PC-9 (cell line): ENCODE results near the gene CARS1. TPM values are rescaled to one million over a fixed set of nuclear protein-coding genes. Genes with fewer than 3 reads are reported as not detected.

Experiments used
- BruUV-seq: library from RNA; stranded (reverse); fragments of 400-500 nt; replicated peaks from 2 replicates; lab custom pipeline; 2021; lab: Mats Ljungman, UMichigan
- CTCF ChIA-PET: fragments of 300-600 bp; sonication (Branson Sonifier 250); formaldehyde crosslinking; loops from one replicate; lab custom pipeline; 2022; ENCODE audit warnings: antibody characterized with exemption; lab: Charles Lee
- POLR2A ChIA-PET: fragments of 300-600 bp; sonication (Branson Sonifier 250); formaldehyde crosslinking; loops from one replicate; lab custom pipeline; 2022; ENCODE audit warnings: antibody characterized with exemption; ENCODE audit not compliant: unreplicated experiment; lab: Charles Lee
- DNase-seq, 2 experiments: peaks; one replicate each; pipeline versions ENCODE4 v3.0.0 to v3.0.0-alpha.2; 2015 to 2022; ENCODE audit warnings: mixed read lengths in 1 of 2
- H2AFZ ChIP-seq: fragments of 200-600 bp; sonication (generic); 2 replicates; pipeline ENCODE4 v1.8.1; 2017; ENCODE audit warnings: antibody characterized with exemption
- H3F3A ChIP-seq: fragments of 200-600 bp; sonication (generic); 2 replicates; pipeline ENCODE4 v1.8.1; 2017; ENCODE audit warnings: antibody characterized with exemption, mild to moderate bottlenecking, low read depth; ENCODE audit not compliant: insufficient read depth
- H3K27ac ChIP-seq: fragments of 200-600 bp; sonication (generic); 2 replicates; pipeline ENCODE4 v1.6.1; 2016; ENCODE audit warnings: mixed run types
- H3K27me3 ChIP-seq: fragments of 200-600 bp; sonication (generic); 2 replicates; pipeline ENCODE4 v1.6.1; 2016; ENCODE audit warnings: low read depth, mixed run types; ENCODE audit not compliant: insufficient read depth
- H3K36me3 ChIP-seq: fragments of 200-600 bp; sonication (generic); 2 replicates; pipeline ENCODE4 v1.6.1; 2016; ENCODE audit warnings: low read depth, mixed run types
- H3K4me1 ChIP-seq: fragments of 200-600 bp; sonication (generic); replicated peaks from 2 replicates; pipeline ENCODE4 v1.6.1; 2016; ENCODE audit warnings: mixed run types; ENCODE audit not compliant: insufficient read depth
- H3K4me2 ChIP-seq: fragments of 200-600 bp; sonication (generic); 2 replicates; pipeline ENCODE4 v1.6.1; 2017; ENCODE audit warnings: mixed run types
- H3K4me3 ChIP-seq: fragments of 200-600 bp; sonication (generic); 2 replicates; pipeline ENCODE4 v1.6.1; 2016; ENCODE audit warnings: mixed run types
- H3K79me2 ChIP-seq: fragments of 200-600 bp; sonication (generic); 2 replicates; pipeline ENCODE4 v1.6.1; 2017; ENCODE audit warnings: low read depth, mixed run types
- H3K9me2 ChIP-seq: fragments of 200-600 bp; sonication (generic); 2 replicates; pipeline ENCODE4 v1.8.1; 2017; ENCODE audit warnings: mild to moderate bottlenecking; ENCODE audit not compliant: insufficient read depth
- H3K9me3 ChIP-seq: fragments of 200-600 bp; sonication (generic); 2 replicates; pipeline ENCODE4 v1.8.1; 2016; ENCODE audit warnings: low read depth; ENCODE audit not compliant: insufficient read depth
- H4K20me1 ChIP-seq: fragments of 200-600 bp; sonication (generic); 2 replicates; pipeline ENCODE4 v1.8.1; 2017; ENCODE audit not compliant: insufficient read depth
- CTCF ChIP-seq: fragments of 200-600 bp; sonication (generic); conservative IDR thresholded peaks from 2 replicates; pipeline ENCODE4 v1.6.1; 2017; ENCODE audit warnings: mixed run types, antibody characterized with exemption, mild to moderate bottlenecking, moderate library complexity
- EZH2 ChIP-seq: fragments of 200-600 bp; sonication (generic); IDR thresholded peaks from 2 replicates; pipeline ENCODE4 v1.8.0; 2017; ENCODE audit warnings: antibody characterized with exemption, low read depth
- intact Hi-C: fragments of 100-400 bp; cut with micrococcal nuclease; formaldehyde crosslinking; loops from one replicate; pipeline ENCODE4 v1.10.0; 2022; ENCODE audit not compliant: unreplicated experiment
- total RNA-seq: library from RNA; stranded (reverse); gene quantifications from 2 replicates; pipeline ENCODE4 v1.2.3, GENCODE V29; 2021

Gene CARS1
- total RNA-seq, 1 experiment from 2014 or later = 78.8 TPM

GRCh38 chr11:2999464-2999998, 57.7 kb downstream of the CARS1 start:
- ChIA-PET CTCF (no interaction called here), POLR2A (interaction anchor here (0.6 kb wide), 1 partner anchor 9 kb away, joined by 3 read pairs; no protein-coding TSS in a partner anchor)
- no peaks in the 10 kb centered on the region for H3K9me3 ChIP-seq
- no peak overlapping the region for H3K27ac ChIP-seq
- no TSS peak for BruUV-seq
- H3K4me2 ChIP-seq = no peak overlapping the region
- H3K9me2 ChIP-seq = no peaks in the 10 kb centered on the region
- peaks cover 5% of the 10 kb centered on the region; the same call in 1 of the 2 replicates for H4K20me1 ChIP-seq
- H3K79me2 ChIP-seq = no peaks in the 10 kb centered on the region
- H3K27me3 ChIP-seq = no peaks in the 10 kb centered on the region
- DNase-seq = no peak
- intact Hi-C loops = no loop called here
- TF ChIP-seq CTCF (no peak), EZH2 (no peak)
- H3K36me3 ChIP-seq = no peaks in the 10 kb centered on the region
- no peak overlapping the region for H2AFZ ChIP-seq
- no peaks in the 10 kb centered on the region for H3F3A ChIP-seq
- H3K4me3 ChIP-seq = no peak overlapping the region
- no peaks in the 10 kb centered on the region for H3K4me1 ChIP-seq

- H3K4me3 ChIP-seq = no peak overlapping the region
- no peaks in the 10 kb centered on the region for H3K36me3 ChIP-seq
- no TSS peak for BruUV-seq
- no peaks in the 10 kb centered on the region for H3F3A ChIP-seq
- H3K4me1 ChIP-seq = no peaks in the 10 kb centered on the region
- TF ChIP-seq CTCF (no peak), EZH2 (no peak)
- H4K20me1 ChIP-seq = no peaks in the 10 kb centered on the region
- no peak overlapping the region for H3K4me2 ChIP-seq
- H3K27ac ChIP-seq = no peak overlapping the region
- ChIA-PET CTCF (interaction anchor here (0.7 kb wide), 1 partner anchor 93 kb away, joined by 3 read pairs; no protein-coding TSS in a partner anchor), POLR2A (no interaction called here)
- H3K9me2 ChIP-seq = no peaks in the 10 kb centered on the region
- intact Hi-C loops = no loop called here
- no peaks in the 10 kb centered on the region for H3K27me3 ChIP-seq
- H2AFZ ChIP-seq = no peak overlapping the region
- no peaks in the 10 kb centered on the region for H3K79me2 ChIP-seq
- no peaks in the 10 kb centered on the region for H3K9me3 ChIP-seq
- no peak for DNase-seq
Observed at GRCh38 chr11:2998073-2998850, 59.0 kb downstream of the CARS1 start.

- H3K4me3 ChIP-seq = no peak overlapping the region
- no peaks in the 10 kb centered on the region for H3K27me3 ChIP-seq
- no peaks in the 10 kb centered on the region for H3K9me2 ChIP-seq
- intact Hi-C loops = no loop called here
- no peaks in the 10 kb centered on the region for H3K36me3 ChIP-seq
- ChIA-PET CTCF (interaction anchor here (0.7 kb wide), 1 partner anchor 94 kb away, joined by 3 read pairs; no protein-coding TSS in a partner anchor), POLR2A (no interaction called here)
- H3F3A ChIP-seq = no peaks in the 10 kb centered on the region
- H2AFZ ChIP-seq = no peak overlapping the region
- H3K79me2 ChIP-seq = no peaks in the 10 kb centered on the region
- no peak for DNase-seq
- no TSS peak for BruUV-seq
- no peaks in the 10 kb centered on the region for H3K4me1 ChIP-seq
- H3K9me3 ChIP-seq = no peaks in the 10 kb centered on the region
- H3K4me2 ChIP-seq = no peak overlapping the region
- TF ChIP-seq EZH2 (no peak), CTCF (no peak)
- H3K27ac ChIP-seq = no peak overlapping the region
- H4K20me1 ChIP-seq = no peaks in the 10 kb centered on the region
Observed at GRCh38 chr11:2997406-2997805, 59.8 kb downstream of the CARS1 start.
